Measurements from ENCODE around the gene DUSP14.
"Not testable (repeated sequence)": the region's sequence is repeated elsewhere in the genome, so short reads cannot be mapped to it uniquely, and the experiment has no call there.

The DUSP14 gene

DNA sequence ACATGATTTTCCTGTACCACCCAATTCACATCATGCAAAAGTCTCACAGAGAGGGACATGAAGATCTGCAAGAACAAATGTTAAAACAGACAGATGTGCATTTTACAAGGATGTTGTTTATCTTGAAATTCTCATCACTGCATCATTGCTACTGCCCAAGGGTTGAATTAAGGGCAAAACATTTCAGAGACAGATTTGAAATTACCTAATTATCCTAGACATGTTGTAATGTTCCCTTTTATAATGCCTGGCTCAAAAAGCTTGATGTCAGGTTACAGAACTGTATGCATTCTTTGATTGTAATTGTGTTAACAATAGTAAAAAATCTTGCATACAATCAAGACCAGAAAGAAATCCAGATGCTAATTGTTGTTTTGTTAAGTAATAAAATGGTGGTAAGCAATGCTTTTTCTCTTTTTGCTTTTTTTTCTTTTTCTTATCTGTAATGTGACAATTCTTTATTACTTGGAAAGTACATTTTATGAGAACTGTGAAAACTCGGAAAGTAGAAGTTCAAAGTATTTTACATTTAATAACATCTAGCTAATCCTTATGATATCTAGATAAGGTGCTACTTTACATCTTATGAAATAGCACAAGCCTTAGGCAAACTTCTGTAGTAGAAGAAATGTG lies 3.6 kb upstream of the DUSP14 start:
- no peak for DNase-seq

DNA sequence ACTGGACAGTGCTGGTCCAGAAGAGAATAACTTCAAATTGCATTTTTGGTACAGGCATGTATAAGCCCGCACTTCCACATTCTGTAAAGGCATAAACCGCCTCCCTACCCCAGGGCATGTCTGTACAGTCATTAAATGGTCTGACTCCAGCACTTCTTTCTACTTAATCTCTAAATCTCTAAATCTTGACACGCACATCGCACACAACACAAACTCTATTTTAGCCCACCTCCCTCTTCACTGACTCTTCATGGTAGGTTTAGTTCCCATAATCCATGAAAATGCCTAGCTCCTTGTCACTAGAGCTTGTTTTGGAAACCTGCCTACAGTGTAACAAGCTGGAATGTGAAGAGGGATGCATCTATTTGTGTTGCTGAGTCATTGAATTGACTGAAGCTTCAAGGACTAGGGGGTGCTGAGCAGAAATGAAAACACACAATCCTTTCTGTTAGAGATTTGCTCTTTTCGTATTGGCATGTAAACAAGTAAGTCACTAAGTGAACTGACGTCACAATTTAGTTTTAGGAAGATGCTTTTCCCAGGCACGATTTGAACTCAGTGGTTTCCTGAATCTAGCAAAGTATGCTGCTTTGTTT lies 1.6 kb upstream of the DUSP14 start:
- no peak for DNase-seq

DNA sequence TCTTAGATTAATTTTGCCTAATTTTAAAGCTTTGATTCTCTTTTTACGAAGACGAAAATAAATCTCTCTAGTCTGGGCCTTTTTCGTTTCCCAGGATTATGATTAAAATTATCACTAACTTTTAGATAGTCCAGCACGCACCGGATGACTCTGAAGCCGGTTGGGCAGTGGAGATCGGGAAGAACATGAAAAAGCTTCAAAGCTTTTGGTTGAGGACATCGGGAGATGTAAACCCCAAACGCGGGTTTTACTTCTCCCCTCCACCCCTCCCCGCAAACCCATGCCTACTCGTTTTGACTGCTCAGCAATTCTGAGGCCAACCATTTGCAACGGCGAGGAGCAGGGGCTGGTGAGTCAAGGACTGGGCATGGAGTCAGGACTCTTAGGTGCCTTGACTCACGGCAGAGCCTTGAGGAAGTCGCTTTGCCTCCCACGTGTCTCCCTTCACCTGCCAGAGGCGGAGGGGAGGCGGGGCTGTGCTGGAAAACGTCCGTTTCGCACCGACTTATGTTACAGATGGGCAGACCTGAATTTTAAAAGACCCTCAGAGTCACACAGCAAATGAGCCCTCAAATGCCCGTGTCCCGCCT lies 989 bp upstream of the DUSP14 start:
- DNase-seq: peak; percentile 75

DNA sequence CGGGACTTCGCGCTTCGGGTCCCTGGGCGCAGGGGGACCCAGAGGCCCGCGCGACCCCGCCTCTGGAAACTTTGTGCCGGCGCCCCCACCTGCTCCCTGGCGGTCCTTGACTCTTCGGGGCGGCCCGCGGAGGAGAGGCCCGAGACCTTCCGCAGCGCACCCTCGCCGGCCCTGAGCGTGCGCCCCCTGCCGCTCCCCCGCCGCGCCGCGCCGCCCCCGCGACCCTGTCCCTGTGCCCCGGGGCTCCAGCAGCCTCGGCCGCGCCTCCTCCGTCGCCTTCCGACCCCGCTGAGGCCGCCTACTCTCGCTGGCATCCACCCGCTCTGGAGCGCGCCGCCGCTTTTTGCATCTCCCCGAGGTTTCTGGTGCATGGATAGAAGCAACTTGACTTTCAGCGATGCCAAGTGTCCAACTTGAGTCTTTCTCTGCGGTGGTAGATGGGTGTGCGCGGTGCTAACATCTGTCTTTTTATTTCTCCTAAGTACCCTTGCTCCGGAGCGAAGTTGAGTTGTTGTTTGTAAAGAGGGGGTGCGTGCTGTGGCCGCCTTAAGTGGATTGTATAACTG lies 414 bp downstream of the DUSP14 start:
- peak; percentile 85 for DNase-seq

DNA sequence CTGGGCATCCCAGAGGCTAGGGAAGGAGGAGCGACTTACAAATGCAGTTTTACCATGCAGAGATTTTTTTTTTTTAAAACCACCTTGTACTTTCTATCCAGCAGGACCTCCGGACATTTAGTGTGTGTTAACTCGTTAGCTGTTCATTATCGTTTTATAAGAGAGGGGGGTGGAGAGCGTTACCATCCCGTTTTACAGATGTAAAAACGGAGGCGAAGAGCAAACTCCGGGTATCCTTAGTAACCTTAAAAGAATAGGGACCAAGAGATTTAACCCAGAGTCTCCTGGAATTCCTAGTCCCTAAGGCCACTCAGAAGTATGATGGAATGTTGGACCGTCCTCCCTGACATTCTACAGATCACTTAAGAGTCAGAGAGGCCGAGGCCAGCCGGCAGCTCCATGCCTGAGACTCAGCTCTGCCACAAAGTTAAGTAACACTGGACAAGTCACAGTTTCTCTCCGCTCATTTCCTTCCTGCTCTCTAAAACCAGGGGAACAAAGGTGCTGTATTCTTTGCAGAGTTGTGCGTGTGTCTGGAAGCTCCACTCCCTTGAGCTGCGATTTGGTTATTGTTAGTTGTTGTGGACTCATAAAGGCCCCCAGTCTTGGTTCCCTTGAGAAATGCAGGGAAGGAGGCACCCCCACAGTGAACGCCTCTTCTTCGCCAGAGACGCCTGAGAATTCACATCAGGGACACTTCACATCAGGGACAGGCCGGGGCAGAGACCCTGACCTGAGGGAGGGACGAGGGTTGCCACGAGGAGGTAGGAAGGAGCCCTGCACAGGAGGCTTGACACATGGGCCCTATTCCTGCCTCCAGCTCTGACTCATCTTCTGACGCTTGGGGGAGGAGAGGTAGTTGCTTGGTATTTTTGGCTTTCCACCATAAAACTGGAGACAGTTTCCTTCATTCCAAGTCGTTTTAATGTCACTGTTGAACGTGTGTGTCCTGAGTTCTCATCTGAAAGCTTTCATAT lies 1.2 kb downstream of the DUSP14 start:
- DNase-seq: peak; percentile 37

DNA sequence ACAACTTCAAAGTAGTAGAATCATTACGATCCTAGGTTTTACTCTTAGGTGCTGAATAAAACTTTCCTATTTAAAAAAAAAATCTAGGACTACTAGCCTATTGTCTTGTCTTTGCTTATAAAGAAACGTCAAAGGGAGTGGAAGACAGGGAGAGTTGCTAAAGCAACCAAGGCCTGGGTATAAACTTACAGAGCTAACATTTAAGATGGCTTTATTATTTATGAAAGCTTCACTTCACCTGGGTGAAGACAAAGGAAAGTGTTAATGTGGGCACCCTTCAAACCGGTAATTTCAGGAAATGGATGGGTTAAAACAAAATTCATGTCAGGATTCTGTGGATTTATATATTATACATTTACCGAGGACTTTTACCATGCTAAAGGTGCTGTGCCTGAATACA lies 2.5 kb downstream of the DUSP14 start:
- no peak for DNase-seq

DNA sequence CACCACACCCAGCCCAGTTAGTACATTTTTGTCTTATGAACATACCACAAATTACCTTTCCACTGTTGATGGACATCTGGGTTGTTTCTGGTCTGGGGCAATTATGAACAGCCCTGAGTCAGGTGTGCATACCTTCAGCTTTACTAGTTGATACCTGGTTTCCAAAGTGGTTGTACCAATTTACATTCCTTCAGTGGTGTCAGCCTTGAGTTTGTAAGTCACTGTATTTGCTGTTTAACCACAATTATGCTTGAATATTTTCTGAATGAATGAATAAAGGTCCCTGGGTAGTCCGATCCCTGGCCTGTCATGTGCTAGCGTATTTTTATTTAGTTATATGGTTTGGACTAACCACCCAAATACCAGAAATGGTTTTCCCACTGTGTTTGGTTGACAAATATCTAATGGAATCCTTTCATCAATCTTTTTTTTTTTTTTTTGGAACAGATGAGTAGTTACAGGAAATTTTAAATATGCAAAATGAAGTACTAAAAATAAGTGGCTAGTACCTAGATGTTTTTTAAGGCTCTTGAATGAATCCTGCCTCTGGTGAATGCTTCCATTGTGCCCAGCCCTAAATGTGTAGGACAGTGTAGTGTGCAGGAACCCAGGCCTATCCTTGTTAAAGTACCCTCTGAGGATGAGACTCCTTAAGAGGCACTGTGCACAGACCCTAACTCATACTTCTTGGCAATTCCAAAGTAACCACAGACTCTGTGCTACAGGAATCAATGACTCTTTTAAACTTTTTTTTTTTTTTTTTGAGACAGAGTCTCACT lies 3.7 kb downstream of the DUSP14 start:
- no peak for DNase-seq

DNA sequence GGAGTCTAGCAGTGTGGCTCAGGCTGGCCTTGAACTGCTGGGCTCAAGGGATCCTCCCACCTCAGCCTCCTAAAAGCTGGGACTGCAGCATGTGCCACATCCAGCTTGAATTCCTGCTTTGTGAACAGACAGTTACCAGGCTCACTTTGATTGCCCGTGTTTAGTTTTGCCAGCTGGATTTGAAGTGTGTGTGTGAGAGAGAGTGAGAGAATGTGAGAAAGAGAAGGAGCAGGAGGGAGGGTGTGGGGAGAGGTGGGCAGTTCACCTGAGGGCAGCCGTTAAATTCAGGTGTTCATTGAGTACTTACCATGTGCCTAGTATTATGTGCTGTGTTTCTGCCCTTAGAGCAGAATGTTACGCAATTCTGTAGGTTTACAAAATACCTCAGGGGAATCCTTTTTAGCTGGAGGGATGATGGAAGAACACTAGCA lies 4.7 kb downstream of the DUSP14 start:
- DNase-seq: no peak

DNA sequence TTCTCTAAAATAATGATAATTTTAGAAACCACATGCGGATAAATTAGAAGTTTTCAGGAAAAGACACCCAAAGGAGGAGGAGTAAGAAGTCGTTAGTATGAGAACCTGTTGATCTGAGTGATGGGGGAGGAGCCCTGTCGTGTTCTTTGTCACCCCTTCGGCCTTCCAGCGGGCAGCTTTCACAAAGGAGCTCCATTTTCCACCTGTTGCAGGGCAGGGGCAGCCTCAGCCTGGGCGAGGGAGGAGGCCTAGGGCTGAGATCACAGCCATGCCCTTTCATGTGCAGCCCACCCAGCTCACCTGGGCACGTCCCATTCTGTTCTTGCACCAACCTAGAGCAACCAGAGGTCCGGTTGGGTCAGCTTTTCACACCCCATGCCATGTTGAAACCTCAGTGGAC lies 5.3 kb downstream of the DUSP14 start:
- DNase-seq: no peak

DNA sequence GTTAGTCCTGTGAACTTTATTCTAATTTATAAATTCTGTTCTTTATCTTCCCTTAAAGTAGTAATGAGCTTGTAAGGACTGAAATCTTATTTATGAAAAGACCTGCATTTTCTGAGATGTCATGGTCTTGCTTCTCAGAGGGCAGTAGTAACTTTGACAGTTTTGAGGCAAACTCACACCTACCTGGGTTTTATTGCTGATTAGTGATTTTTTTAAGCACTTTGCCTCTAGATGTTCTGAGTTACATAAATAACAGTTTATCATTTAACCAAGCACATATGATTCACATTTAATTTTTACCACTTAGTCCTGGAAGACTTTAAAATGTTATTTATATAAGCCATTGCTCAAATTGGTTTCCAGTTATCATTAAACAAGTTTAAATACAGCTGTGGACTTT lies 10.7 kb downstream of the DUSP14 start:
- DNase-seq: no peak

DNA sequence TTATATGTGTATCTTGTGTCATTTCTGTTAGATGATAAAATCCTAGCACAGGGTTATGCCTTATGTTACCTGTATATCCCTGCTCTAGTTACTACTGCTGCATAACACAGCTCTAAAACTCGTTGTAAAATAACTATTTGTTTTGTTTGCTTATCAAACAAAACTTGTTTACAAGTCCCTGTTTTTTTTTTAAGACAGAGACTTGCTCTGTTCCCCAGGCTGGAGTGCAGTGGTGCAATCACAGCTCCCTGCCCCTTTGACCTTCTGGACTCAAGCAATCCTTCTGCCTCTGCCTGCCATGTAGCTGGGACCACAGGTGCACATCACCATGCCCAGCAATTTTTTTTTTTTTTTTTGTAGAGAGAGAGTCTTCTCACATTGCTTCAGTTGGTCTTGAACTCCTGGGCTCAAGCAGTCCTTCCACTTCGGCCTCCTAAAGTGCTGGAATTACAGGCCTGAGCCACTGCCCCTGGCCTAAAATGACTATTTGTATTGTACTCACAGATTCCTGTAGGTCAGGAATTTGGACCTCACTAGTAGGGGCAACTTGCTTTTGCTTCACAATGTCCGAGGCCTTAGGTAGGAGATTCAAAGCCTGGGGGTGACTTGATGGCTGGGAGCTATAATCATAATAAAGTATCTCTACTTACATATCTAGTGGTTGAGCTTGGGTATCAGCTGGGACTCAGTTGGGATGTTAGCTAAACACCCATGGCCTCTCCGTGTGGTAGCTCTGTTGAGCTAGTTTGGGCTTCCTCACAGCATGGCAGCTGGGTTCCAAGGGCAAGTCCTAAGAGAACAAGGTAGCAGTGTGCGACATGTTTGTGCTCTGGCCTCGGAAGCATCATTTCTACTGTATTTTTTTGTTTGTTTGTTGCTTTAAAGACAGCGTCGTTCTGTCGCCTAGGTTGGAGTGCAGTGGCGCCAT lies 12.6 kb downstream of the DUSP14 start:
- no peak for DNase-seq

DNA sequence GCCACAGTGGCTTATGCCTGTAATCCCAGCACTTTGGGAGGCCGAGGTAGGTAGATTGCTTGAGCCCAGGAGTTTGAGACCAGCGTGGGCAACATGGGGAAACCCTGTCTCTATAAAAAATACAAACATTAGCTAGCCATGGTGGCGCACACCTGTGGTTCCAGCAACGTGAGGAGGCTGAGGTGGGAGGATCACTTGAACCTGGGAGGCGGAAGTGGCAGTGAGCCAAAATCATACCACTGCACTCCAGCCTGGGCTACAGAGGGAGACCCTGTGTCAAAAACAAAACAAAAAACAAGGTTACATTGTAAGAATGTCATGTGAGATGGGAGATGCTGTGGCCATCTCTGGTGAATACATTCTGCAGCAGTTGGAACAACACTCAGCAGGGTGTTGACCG lies 13.5 kb downstream of the DUSP14 start:
- no peak for DNase-seq

DNA sequence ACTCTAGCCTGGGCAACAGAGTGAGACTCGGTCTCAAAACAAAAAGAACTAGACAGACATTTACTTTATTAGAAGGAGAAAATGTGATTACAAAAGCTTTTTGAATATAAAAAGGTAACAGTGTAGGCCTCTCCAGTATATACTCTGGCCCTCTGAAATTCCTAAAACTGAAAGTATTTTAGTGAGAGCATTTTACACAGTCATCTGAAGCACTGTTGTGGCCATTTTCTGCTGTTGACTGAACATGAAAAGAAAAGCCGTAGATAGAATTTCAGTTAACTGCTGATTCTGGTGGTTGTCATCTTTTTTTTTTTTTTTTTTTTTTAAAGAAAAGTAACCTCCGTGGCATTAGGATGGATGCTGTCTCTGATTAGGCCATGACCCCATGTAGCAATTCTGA lies 15.6 kb downstream of the DUSP14 start:
- no peak for DNase-seq

DNA sequence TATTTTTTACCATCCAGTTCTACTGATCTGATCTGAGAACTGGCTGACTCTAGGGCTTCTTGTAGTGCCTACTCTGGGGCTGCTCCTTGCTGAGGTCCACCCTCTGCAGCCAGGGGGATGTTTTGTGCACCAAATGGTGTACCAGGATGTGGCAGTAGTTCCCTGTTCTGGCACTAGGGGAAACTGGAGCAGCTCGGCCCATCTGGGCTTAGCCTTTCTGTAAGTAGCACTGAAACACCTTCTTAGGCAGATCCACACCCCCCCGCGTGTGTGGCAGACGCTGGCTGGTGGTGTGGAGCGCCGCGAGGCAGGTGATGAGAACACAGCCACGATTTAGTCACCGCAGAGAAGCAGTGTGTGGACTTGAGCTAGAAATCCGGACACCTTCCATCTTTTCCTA lies 17.0 kb downstream of the DUSP14 start:
- DNase-seq: peak; percentile 38

DNA sequence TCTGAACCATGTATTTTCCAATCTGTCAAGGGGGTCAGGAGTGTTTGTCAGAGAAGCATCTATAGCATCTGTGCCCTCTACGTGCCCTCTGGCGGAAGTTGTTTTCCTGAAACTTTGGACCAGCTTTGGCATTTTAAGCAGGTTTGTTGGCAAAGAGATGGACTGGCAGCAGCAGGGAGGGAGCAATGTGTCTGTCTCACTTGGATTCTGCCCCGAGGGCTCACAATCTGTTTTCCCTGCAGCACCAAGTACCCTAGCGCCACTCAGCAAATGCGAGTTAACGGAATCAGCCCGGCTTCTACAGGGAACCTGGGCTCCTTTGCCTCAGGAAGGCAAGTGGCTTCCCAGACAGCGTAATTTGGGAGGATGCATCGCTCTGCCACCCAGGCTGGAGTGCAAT lies 17.4 kb downstream of the DUSP14 start:
- DNase-seq: no peak

DNA sequence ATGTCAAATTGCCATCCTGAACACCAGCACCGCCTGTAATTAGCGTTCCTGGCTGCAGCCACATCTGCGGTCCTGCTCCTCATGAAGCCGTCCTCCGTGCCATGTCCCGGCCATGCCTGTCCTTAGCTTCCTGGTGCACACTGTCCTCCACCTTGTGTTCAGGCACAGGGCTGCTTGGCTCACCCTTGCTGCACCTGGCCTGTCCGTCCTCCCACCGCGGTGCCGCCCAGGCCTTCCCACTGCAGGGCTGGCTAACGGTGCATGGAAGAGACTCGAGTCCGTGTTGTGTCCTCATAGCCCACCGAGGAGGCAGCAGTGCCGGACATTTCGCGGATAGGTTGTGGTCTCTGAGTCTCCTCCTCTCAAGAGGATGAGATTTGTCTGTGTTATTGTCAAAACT lies 20.4 kb downstream of the DUSP14 start:
- no peak for DNase-seq

DNA sequence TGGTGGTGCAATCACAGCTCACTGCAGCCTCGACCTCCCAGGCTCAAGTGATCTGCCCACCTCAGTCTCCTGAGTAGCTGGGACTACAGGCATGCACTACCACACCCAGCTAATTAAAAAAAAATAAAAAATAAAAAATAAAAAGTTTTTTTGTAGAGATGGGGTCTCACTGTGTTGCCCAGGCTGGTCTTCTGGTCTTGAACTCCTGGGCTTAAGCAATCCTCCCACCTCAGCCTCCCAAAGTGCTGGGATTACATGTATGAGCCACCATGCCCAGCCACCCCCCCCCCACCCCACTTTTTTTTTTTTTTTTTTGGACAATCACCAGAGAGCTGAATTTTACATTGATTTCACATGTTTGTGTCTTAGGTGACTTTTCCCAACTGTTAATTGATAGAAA lies 22.0 kb downstream of the DUSP14 start:
- not testable (repeated sequence) for DNase-seq

DNA sequence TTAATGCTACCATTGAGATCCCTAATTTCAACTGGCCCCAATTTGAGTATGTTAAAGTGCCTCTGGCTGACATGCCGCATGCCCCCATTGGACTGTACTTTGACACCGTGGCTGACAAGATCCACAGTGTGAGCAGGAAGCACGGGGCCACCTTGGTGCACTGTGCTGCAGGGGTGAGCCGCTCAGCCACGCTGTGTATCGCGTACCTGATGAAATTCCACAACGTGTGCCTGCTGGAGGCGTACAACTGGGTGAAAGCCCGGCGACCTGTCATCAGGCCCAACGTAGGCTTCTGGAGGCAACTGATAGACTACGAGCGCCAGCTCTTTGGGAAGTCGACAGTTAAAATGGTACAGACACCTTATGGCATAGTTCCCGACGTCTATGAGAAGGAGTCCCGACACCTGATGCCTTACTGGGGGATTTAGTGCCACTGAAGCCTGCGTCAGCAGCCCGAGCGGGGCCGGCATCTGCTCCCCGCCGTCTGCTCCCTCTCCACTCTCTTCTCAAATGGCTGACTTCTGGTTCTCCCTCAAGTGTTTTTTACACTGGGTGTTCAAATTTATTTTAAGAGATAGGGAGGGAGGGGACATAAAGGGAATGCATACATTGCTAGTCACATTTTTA lies 22.9 kb downstream of the DUSP14 start:
- DNase-seq: no peak

DNA sequence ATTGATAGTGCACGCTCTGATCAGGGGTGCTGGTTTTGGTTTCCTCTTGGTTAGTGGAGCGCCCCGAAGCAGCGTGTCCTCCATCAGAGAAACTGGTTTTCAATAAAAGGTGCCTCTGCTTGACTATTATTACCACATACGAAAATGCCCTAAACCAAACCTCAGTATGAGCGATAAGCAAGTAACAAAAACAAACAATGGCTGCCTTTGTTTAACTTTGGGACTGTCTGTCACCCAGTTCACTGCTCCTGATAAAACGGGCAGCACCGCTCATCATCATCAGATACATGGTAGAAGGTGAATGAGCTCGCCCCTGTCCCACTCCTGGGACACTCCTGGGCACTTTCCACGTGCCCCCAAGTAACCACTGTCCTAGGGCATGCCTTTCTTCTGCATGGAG lies 24.0 kb downstream of the DUSP14 start:
- no peak for DNase-seq

DNA sequence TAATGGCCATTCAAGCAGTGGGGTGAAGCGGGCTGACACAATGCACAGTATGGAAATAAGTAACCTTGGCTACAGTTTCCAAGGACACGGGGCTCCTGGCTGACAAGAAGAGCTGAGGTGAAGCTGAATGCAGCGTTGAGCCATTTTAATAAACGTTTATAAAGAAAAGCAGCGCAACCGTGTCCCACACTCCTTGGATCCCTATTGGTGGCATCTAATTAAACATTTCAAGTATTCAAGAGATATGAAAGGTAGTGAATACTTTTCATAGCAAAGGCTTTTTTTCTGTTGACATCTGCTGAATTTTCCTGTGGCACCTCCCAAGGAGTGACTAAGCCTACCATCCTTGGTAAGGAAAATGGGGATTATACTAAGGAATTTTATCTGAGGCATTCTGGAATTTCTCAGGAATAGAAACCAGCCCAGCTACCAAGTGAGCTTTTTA lies 26.5 kb downstream of the DUSP14 start:
- DNase-seq: no peak

DNA sequence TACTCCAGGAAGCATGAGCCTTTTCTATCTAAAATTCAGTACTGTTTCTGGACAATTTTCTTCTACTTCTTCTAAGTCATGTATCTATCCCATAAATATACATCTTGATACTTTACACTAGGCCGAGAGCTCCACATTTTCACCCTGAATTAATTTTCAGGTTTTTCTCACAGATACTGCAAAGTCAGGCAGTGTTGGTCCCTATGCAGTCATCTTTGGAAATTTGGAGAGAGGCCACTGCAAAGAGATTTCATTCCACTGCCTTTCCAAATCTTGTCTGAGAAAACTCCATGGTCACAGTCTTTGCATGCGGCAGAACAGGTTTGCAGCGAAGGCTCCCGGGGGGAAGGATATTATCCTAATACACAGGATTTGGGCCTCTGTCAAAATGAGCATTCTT lies 28.2 kb downstream of the DUSP14 start:
- DNase-seq: no peak

Measured in stimulated activated CD8-positive, alpha-beta memory T cell treated with anti-CD3 and anti-CD28 coated beads, Interleukin-4, amount 100 ng/mL, for 48 hours (primary cell).